Calu3 (cell line): ENCODE results near the gene OTC. TPM values are rescaled to one million over a fixed set of nuclear protein-coding genes. Genes with fewer than 3 reads are reported as not detected.

Experiments
- BruUV-seq: library from RNA; stranded (reverse); fragments of 400-500 nt; replicated peaks from 2 replicates; lab custom pipeline; 2021; lab: Mats Ljungman, UMichigan
- CTCF ChIA-PET: fragments of 300-600 bp; sonication (Branson Sonifier 250); formaldehyde crosslinking; loops from one replicate; lab custom pipeline; 2022; ENCODE audit warnings: antibody characterized with exemption; lab: Charles Lee
- DNase-seq: peaks from one replicate; pipeline ENCODE4 v3.0.0; 2022
- H3K27ac Mint-ChIP-seq: one replicate; pipeline ENCODE4 v1.8.0; 2022; ENCODE audit warnings: mixed read lengths; ENCODE audit not compliant: unreplicated experiment
- H3K27me3 Mint-ChIP-seq: one replicate; pipeline ENCODE4 v1.8.0; 2022; ENCODE audit warnings: mixed read lengths; ENCODE audit not compliant: unreplicated experiment
- H3K36me3 Mint-ChIP-seq: one replicate; pipeline ENCODE4 v1.8.0; 2022; ENCODE audit warnings: mild to moderate bottlenecking, moderate library complexity, mixed read lengths; ENCODE audit not compliant: insufficient read depth, unreplicated experiment
- H3K4me1 Mint-ChIP-seq: one replicate; pipeline ENCODE4 v1.8.0; 2022; ENCODE audit warnings: mild to moderate bottlenecking, low read depth, mixed read lengths; ENCODE audit not compliant: unreplicated experiment
- H3K4me3 Mint-ChIP-seq: one replicate; pipeline ENCODE4 v1.8.0; 2022; ENCODE audit warnings: mild to moderate bottlenecking, low read depth, moderate library complexity, mixed read lengths; ENCODE audit not compliant: unreplicated experiment
- H3K9me3 Mint-ChIP-seq: one replicate; pipeline ENCODE4 v1.8.0; 2022; ENCODE audit warnings: low read depth, mixed read lengths; ENCODE audit not compliant: unreplicated experiment
- intact Hi-C: fragments of 100-400 bp; cut with micrococcal nuclease; formaldehyde crosslinking; loops from one replicate; pipeline ENCODE4 v1.10.0; 2022; ENCODE audit not compliant: unreplicated experiment
- total RNA-seq: library from RNA; stranded (reverse); gene quantifications from 2 replicates; pipeline ENCODE4 v1.2.3, GENCODE V29; 2022
- TF ChIP-seq, protein P1 (sequence below): fragments of 200-600 bp; IDR thresholded peaks from one replicate; pipeline ENCODE4 v1.8.0; 2022; ENCODE audit warnings: antibody characterized with exemption; ENCODE audit not compliant: unreplicated experiment

OTC gene
- total RNA-seq, 1 experiment from 2014 or later = not detected

DNA sequence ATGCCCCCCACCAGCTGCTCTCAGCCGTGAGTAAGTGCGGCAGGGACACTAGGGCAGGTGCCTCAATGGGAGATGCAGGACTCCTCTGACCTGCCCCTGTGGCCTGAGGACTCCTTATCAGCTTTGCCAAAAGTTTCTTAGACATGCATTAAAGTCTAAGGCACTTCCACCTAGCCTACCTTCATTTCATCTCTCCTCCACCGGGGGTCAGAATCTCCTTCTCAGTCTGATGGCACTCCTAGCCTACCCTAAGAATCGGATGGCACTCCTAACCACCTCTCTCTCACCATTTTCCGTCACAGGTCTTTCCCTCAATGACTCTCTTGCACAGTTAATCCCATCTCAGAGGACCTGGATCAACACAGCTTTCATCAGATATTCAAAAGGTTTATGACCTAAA, 85.9 kb downstream of the OTC start:
- Mint-ChIP-seq H3K4me1 (no peaks in the 10 kb centered on the region), H3K27ac (no peak overlapping the region), H3K4me3 (no peak overlapping the region), H3K27me3 (peaks cover 13% of the 10 kb centered on the region), H3K9me3 (no peaks in the 10 kb centered on the region), H3K36me3 (no peaks in the 10 kb centered on the region)
- CTCF ChIA-PET = no interaction called here
- no peak for DNase-seq
- TF ChIP-seq, protein P1, sequence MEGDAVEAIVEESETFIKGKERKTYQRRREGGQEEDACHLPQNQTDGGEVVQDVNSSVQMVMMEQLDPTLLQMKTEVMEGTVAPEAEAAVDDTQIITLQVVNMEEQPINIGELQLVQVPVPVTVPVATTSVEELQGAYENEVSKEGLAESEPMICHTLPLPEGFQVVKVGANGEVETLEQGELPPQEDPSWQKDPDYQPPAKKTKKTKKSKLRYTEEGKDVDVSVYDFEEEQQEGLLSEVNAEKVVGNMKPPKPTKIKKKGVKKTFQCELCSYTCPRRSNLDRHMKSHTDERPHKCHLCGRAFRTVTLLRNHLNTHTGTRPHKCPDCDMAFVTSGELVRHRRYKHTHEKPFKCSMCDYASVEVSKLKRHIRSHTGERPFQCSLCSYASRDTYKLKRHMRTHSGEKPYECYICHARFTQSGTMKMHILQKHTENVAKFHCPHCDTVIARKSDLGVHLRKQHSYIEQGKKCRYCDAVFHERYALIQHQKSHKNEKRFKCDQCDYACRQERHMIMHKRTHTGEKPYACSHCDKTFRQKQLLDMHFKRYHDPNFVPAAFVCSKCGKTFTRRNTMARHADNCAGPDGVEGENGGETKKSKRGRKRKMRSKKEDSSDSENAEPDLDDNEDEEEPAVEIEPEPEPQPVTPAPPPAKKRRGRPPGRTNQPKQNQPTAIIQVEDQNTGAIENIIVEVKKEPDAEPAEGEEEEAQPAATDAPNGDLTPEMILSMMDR = no peak
- no TSS peak for BruUV-seq
- intact Hi-C loops = no loop called here

DNA sequence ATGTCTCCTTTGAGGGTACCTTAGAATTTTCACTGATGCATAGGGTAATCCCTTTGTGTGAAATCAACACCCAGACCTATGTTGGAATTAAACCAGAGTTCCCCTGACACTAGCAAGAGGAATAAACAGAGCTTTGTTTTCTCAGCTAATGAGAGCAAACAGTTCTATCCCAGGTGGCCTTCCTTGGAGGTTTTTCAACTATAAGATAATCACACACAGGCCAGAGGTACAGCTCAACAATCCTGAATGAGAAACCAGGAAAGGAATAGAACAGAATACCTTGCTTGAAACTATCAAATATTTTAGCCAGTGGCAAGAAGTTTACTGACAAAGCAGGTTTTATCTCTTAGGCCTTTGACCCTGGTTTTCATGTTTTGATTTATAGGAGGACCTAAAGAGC, 100.2 kb downstream of the OTC start:
- peaks cover 11% of the 10 kb centered on the region for H3K27me3 Mint-ChIP-seq
- intact Hi-C loops = no loop called here

DNA sequence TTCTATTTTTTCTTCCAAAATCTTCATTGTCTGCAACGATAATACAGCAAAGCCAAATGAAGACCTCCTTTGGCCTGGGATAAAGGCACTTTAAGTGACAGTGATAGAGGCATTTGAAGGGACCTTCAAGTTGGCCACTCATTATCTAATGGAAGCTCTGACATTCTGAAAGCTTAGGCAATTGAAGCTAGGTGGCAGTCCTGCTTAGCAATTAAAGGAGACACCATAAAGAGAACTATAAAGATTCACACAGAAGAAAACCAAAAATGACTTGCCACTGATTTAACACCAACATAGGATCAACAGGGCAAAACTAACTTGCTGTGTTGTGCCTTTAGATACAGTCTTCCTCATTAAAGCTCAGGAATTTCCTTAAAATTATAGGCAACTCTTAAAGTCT, 105.7 kb downstream of the OTC start:
- Mint-ChIP-seq H3K9me3 (peaks cover 3% of the 10 kb centered on the region), H3K4me1 (no peaks in the 10 kb centered on the region), H3K4me3 (no peak overlapping the region), H3K36me3 (no peaks in the 10 kb centered on the region), H3K27me3 (no peaks in the 10 kb centered on the region), H3K27ac (no peak overlapping the region)
- DNase-seq = no peak
- CTCF ChIA-PET = no interaction called here
- TF ChIP-seq, protein P1 = no peak
- intact Hi-C loops = no loop called here
- BruUV-seq = no TSS peak

More for the DNA sequence above, 100.2 kb downstream of the OTC start:
- CTCF ChIA-PET = no interaction called here
- Mint-ChIP-seq H3K36me3 (no peaks in the 10 kb centered on the region), H3K9me3 (no peaks in the 10 kb centered on the region), H3K4me1 (no peaks in the 10 kb centered on the region), H3K27ac (no peak overlapping the region), H3K4me3 (no peak overlapping the region)
- no peak for DNase-seq
- TF ChIP-seq, protein P1 = no peak
- no TSS peak for BruUV-seq

DNA sequence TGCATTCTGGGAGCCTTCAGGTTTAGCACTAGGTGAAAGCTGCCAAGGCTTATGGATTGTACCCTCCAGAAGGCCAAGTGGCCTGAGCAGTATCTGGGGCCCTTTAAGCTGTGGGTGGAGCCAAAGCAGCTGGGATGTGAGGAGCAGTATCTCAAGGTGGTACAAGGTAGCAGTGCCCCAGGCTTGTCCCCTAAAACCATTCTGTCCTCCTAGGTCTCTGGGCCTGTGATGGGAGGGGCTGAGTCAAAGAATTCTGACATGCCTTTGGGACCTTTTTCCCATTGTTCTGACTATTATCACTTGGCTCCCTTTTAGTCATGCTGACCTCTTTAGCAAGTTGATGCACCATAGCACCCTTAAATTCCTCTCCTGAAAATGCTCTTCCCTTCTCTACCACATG, 109.9 kb downstream of the OTC start:
- peaks cover 22% of the 10 kb centered on the region for H3K27me3 Mint-ChIP-seq
- intact Hi-C loops = no loop called here
- H3K9me3 Mint-ChIP-seq = peaks cover 6% of the 10 kb centered on the region
- no peaks in the 10 kb centered on the region for H3K4me1 Mint-ChIP-seq
- no peak overlapping the region for H3K27ac Mint-ChIP-seq
- H3K36me3 Mint-ChIP-seq = no peaks in the 10 kb centered on the region
- H3K4me3 Mint-ChIP-seq = no peak overlapping the region
- TF ChIP-seq, protein P1 = no peak
- CTCF ChIA-PET = no interaction called here
- DNase-seq = no peak
- BruUV-seq = no TSS peak
